ENCODE measurements around the gene LPA.
"Not testable (repeated sequence)": the region's sequence is repeated elsewhere in the genome, so short reads cannot be mapped to it uniquely, and the experiment has no call there.

LPA gene

DNA sequence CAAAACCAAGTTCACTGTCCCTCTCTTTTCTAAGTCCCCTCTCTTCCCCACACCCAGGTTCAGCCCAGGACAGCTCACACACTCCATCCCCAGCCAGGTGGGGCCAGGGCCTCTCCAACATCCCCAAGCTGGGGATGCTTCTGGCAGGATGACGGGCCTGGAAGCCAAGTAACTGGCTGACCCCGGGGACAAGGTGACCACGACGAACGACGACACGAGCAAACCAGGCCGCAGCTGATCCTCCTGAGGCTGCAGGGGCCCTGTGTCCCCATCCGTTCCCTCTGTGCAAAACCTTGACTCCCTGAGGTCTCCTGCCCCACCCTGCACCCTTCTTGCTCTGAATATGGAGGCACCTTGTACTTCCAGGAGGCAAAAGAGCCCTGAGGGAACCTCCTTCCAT lies 26.4 kb upstream of the LPA start:
- no peaks in the 10 kb centered on the region for H3K36me3 ChIP-seq (ENCODE audit: control insufficient read depth, insufficient read depth, low read length)
- no peak overlapping the region for H3K4me3 ChIP-seq (ENCODE audit: insufficient read depth, low read depth, low read length, poor library complexity, severe bottlenecking)
- H3K27ac ChIP-seq (ENCODE audit: insufficient read depth, low read length, poor library complexity, severe bottlenecking), result no peak overlapping the region
- no peaks in the 10 kb centered on the region for H3K9me3 ChIP-seq (ENCODE audit: control insufficient read depth, low read length)
- DNase-seq, result no peak
- H3K27me3 ChIP-seq (replicated peaks; ENCODE audit: control insufficient read depth, insufficient read depth, low read length, poor library complexity, severe bottlenecking), result no peaks in the 10 kb centered on the region
- no peaks in the 10 kb centered on the region for H3K4me1 ChIP-seq (ENCODE audit: control insufficient read depth, insufficient read depth, low read length, poor library complexity, severe bottlenecking)

DNA sequence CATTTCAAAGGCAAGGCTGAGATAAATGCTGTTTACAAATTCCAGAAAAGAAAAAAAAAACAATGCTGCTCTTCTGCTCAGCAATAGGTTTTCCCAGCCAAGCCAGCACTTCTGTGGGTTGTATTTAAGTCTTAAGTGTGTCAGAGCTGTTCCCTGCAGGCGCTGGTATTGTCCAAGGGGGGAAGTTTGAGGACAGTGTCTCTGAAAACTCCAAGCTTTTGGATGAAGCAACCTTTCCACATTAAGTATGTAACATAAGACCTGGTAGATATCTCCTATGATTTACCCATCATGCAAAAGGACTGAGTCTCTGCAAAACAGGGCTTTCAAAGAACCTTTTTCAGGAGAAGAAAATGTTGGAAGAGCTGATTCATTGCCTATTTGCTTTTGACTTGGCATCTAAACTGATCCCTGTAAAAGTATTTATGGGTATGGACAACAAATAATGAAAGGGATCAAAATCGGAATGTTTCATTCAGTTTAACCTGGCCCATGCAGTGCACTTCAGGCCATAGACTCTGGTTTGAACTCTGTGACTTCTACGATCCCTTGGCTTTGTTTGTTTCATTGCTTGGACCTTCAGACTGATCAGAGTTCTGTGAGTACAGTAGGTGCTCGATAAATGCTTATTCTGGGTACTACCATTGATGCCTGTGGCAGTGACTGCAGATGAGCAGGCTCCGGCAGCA lies 21.8 kb upstream of the LPA start:
- Histone ChIP-seq H3K27ac (ENCODE audit: insufficient read depth, low read length, poor library complexity, severe bottlenecking) (no peak overlapping the region), H3K9me3 (ENCODE audit: control insufficient read depth, low read length) (no peaks in the 10 kb centered on the region), H3K4me1 (ENCODE audit: control insufficient read depth, insufficient read depth, low read length, poor library complexity, severe bottlenecking) (no peaks in the 10 kb centered on the region), H3K27me3 (replicated peaks; ENCODE audit: control insufficient read depth, insufficient read depth, low read length, poor library complexity, severe bottlenecking) (no peaks in the 10 kb centered on the region), H3K4me3 (ENCODE audit: insufficient read depth, low read depth, low read length, poor library complexity, severe bottlenecking) (no peak overlapping the region), H3K36me3 (ENCODE audit: control insufficient read depth, insufficient read depth, low read length) (no peaks in the 10 kb centered on the region)
- DNase-seq, result no peak

DNA sequence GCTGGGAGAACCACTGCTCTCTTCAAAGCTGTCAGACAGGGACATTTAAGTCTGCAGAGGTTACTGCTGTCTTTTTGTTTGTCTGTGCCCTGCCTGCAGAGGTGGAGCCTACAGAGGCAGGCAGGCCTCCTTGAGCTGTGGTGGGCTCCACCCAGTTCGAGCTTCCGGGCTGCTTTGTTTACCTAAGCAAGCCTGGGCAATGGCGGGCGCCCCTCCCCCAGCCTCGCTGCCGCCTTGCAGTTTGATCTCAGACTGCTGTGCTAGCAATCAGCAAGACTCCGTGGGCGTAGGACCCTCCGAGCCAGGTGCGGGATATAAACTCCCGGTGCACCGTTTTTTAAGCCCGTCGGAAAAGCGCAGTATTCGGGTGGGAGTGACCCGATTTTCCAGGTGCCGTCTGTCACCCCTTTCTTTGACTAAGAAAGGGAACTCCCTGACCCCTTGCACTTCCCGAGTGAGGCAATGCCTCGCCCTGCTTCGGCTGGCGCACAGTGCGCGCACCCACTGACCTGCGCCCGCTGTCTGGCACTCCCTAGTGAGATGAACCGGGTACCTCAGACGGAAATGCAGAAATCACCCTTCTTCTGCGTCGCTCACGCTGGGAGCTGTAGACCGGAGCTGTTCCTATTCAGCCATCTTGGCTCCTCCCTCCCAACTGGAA lies 21.2 kb upstream of the LPA start:
- not testable (repeated sequence) for H3K9me3 ChIP-seq (ENCODE audit: control insufficient read depth, low read length); DNase-seq

DNA sequence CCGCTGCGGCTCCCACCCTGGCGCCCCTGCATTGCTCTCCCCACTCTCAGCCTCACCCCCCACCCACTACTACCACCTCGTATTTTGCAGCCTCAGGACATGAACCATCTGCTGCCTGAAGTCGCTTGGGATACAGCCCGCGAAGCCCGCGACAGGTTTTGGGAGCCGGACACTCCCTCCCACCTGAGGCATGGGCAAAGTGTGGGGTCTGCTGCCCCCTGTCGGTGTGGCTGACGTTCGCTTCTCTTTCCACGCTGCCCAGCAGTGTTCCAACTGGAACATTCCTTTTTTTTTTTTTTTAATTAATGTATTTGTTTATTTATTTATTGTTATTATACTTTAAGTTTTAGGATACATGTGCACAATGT lies 15.3 kb upstream of the LPA start:
- Histone ChIP-seq H3K27ac (ENCODE audit: insufficient read depth, low read length, poor library complexity, severe bottlenecking) (no peak overlapping the region), H3K27me3 (replicated peaks; ENCODE audit: control insufficient read depth, insufficient read depth, low read length, poor library complexity, severe bottlenecking) (no peaks in the 10 kb centered on the region), H3K4me1 (ENCODE audit: control insufficient read depth, insufficient read depth, low read length, poor library complexity, severe bottlenecking) (no peaks in the 10 kb centered on the region), H3K4me3 (ENCODE audit: insufficient read depth, low read depth, low read length, poor library complexity, severe bottlenecking) (no peak overlapping the region), H3K9me3 (ENCODE audit: control insufficient read depth, low read length) (no peaks in the 10 kb centered on the region), H3K36me3 (ENCODE audit: control insufficient read depth, insufficient read depth, low read length) (no peaks in the 10 kb centered on the region)
- DNase-seq, result no peak

More for the DNA sequence above, 21.2 kb upstream of the LPA start:
- H3K4me1 ChIP-seq (ENCODE audit: control insufficient read depth, insufficient read depth, low read length, poor library complexity, severe bottlenecking); H3K4me3 ChIP-seq (ENCODE audit: insufficient read depth, low read depth, low read length, poor library complexity, severe bottlenecking); H3K36me3 ChIP-seq (ENCODE audit: control insufficient read depth, insufficient read depth, low read length); H3K27me3 ChIP-seq (replicated peaks; ENCODE audit: control insufficient read depth, insufficient read depth, low read length, poor library complexity, severe bottlenecking); H3K27ac ChIP-seq (ENCODE audit: insufficient read depth, low read length, poor library complexity, severe bottlenecking): not testable (repeated sequence)

DNA sequence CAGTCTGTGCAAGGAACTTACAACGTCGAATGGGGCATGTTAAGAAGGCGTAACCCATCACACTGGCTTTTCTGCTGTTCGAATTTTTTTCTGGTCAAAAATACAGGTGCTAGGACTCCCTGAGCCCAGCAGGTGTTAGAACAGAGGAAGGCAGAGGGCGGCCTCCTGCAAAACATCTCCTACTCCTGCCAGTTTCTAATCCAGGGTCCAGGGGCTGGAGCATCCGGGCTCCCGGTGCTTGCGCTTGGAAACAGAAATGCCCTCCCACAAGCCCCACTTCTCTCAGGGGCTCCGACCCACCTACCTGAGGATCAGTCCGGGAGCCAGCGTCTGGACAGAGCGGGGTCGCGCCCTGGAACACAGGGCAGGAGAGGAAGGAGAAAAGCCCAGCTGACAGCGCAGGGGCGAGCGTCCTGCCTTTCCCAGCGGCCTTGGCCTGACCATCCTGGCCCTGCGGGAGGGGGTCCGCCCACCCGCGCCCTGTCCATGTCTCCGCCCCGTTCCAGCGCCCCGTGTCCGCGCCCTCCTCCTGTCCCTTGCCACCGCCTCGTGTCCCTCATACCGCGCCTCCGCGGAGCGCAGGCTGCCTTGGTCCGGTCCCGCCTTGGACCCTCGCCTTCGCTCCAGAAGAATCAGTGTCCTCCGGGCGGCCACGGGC lies 14.8 kb upstream of the LPA start:
- Histone ChIP-seq H3K4me1 (ENCODE audit: control insufficient read depth, insufficient read depth, low read length, poor library complexity, severe bottlenecking) (no peaks in the 10 kb centered on the region), H3K9me3 (ENCODE audit: control insufficient read depth, low read length) (no peaks in the 10 kb centered on the region), H3K36me3 (ENCODE audit: control insufficient read depth, insufficient read depth, low read length) (no peaks in the 10 kb centered on the region), H3K4me3 (ENCODE audit: insufficient read depth, low read depth, low read length, poor library complexity, severe bottlenecking) (no peak overlapping the region), H3K27me3 (replicated peaks; ENCODE audit: control insufficient read depth, insufficient read depth, low read length, poor library complexity, severe bottlenecking) (no peaks in the 10 kb centered on the region), H3K27ac (ENCODE audit: insufficient read depth, low read length, poor library complexity, severe bottlenecking) (no peak overlapping the region)
- DNase-seq, result no peak

DNA sequence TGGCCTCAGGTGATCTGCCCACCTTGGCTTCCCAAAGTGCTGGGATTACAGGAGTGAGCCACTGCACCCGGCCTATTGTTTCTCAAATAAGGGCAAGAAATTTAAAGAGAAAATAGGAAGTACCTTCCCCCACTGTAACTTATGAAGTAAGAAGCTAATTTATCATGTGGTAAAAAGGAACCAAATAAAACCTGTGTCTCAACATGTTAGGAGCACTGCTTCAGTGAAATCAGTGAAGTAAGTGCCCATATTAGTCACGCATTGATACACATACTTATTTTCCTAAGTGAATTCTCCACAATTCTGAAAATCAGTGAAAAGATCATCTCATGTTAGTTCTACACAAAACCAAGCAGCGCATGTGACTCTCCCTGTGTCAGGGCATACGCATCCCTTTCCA lies 14.2 kb upstream of the LPA start:
- DNase-seq, result no peak
- H3K4me1 ChIP-seq (ENCODE audit: control insufficient read depth, insufficient read depth, low read length, poor library complexity, severe bottlenecking), result no peaks in the 10 kb centered on the region
- no peak overlapping the region for H3K4me3 ChIP-seq (ENCODE audit: insufficient read depth, low read depth, low read length, poor library complexity, severe bottlenecking)
- no peaks in the 10 kb centered on the region for H3K27me3 ChIP-seq (replicated peaks; ENCODE audit: control insufficient read depth, insufficient read depth, low read length, poor library complexity, severe bottlenecking)
- H3K27ac ChIP-seq (ENCODE audit: insufficient read depth, low read length, poor library complexity, severe bottlenecking), result no peak overlapping the region
- no peaks in the 10 kb centered on the region for H3K36me3 ChIP-seq (ENCODE audit: control insufficient read depth, insufficient read depth, low read length)
- H3K9me3 ChIP-seq (ENCODE audit: control insufficient read depth, low read length), result no peaks in the 10 kb centered on the region

DNA sequence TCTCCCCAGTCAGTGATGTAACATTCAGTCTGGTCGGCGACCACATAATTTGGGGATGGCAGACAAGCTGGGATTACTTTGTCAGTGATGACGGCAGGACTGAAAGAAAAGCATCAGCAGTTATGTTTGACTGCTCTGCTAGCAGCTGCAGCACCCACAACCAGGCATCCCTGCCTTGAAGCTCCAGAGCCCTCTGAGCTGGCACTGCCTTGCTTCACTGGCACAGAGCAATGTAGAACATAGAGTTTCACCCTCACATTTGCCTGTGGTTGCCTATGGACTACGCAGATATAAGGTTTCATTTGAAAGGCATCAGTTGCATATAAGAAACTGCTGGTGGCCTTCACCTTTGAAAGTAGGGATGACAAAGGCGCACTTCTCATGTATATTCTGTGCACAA lies 12.3 kb upstream of the LPA start:
- H3K9me3 ChIP-seq (ENCODE audit: control insufficient read depth, low read length); H3K27ac ChIP-seq (ENCODE audit: insufficient read depth, low read length, poor library complexity, severe bottlenecking); H3K27me3 ChIP-seq (replicated peaks; ENCODE audit: control insufficient read depth, insufficient read depth, low read length, poor library complexity, severe bottlenecking); H3K4me3 ChIP-seq (ENCODE audit: insufficient read depth, low read depth, low read length, poor library complexity, severe bottlenecking); H3K4me1 ChIP-seq (ENCODE audit: control insufficient read depth, insufficient read depth, low read length, poor library complexity, severe bottlenecking); DNase-seq; H3K36me3 ChIP-seq (ENCODE audit: control insufficient read depth, insufficient read depth, low read length): not testable (repeated sequence)

DNA sequence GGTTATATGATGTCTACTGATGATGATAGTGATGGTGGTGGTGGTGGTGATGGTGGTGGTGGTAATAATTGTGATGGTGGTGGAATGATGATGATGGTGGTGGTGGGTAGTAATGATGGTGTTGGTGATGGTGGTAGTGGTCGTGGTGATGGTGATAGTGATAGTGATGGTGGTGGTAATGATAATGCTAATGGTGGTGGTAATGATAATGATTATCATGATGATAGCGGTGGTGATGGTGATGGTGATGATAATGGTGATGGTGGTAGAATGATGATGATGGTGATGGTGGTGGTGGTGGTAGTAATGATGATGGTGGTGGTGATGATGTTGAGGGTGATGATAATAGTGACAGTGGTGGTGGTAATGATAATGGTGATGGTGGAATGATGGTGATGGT lies 4.5 kb upstream of the LPA start:
- Histone ChIP-seq H3K4me1 (ENCODE audit: control insufficient read depth, insufficient read depth, low read length, poor library complexity, severe bottlenecking) (no peaks in the 10 kb centered on the region), H3K27ac (ENCODE audit: insufficient read depth, low read length, poor library complexity, severe bottlenecking) (no peak overlapping the region), H3K36me3 (ENCODE audit: control insufficient read depth, insufficient read depth, low read length) (no peaks in the 10 kb centered on the region), H3K27me3 (replicated peaks; ENCODE audit: control insufficient read depth, insufficient read depth, low read length, poor library complexity, severe bottlenecking) (no peaks in the 10 kb centered on the region), H3K9me3 (ENCODE audit: control insufficient read depth, low read length) (no peaks in the 10 kb centered on the region), H3K4me3 (ENCODE audit: insufficient read depth, low read depth, low read length, poor library complexity, severe bottlenecking) (no peak overlapping the region)
- no peak for DNase-seq

DNA sequence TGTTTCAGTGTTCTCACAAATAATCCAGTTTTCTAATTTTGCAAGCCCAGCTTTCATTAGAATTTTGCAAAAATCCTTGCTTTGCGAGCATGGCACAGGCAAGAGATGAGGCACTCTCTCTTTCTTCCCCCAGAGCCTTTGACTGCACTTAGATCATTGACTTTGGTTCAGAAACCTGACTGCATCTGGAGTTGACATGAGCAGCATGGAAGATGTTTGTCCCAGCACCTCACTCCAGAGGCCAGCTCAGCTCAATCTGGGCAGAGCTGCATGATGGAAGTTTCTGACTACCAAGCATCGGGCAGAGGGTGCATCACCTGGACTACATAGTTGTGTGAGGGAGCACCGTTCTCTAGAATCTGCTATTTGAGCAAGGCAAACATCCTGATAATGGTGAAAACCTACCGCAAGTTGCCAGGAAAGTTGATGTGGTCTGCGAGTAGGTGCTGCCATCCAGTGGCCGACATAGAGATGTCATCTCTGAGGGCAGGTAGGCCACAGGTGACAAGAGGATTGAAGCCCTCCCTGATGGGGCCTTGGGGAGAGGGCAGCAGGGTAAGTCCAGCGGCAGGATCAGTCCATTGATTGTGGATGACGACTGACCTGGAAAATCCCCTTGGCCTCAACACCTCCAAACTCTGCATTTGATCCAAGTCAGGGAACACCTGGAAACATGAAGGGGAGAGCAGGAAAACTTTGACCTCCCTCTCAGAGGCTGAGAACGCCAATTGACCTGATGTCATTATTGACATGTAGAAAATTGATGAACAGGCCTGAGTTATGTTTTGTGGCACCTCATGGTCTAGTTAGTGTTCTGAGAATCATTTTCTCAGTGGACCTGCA lies 3.8 kb upstream of the LPA start:
- Histone ChIP-seq H3K27ac (ENCODE audit: insufficient read depth, low read length, poor library complexity, severe bottlenecking) (no peak overlapping the region), H3K27me3 (replicated peaks; ENCODE audit: control insufficient read depth, insufficient read depth, low read length, poor library complexity, severe bottlenecking) (no peaks in the 10 kb centered on the region), H3K36me3 (ENCODE audit: control insufficient read depth, insufficient read depth, low read length) (no peaks in the 10 kb centered on the region), H3K4me3 (ENCODE audit: insufficient read depth, low read depth, low read length, poor library complexity, severe bottlenecking) (no peak overlapping the region), H3K4me1 (ENCODE audit: control insufficient read depth, insufficient read depth, low read length, poor library complexity, severe bottlenecking) (no peaks in the 10 kb centered on the region), H3K9me3 (ENCODE audit: control insufficient read depth, low read length) (no peaks in the 10 kb centered on the region)
- no peak for DNase-seq

DNA sequence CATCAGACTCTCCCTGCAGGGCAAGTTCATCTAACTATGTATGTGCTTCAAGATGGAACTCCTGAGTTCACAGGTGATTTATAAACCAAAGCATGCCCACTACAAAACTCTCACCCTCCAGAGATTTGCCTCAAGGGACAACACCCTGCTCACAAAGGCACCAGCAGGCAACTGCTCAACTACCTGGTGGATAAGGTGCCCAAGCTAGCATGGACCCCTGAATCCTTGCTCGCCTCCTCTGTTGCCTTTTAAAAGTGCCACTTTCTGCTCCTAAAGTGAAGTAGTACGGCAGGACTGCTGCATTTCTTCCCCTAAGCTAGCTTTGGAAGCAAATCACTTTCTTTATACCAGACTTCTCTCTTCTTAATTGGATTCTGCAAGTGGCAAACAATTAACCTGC lies 1.2 kb downstream of the LPA start:
- no peak overlapping the region for H3K27ac ChIP-seq (ENCODE audit: insufficient read depth, low read length, poor library complexity, severe bottlenecking)
- H3K4me3 ChIP-seq (ENCODE audit: insufficient read depth, low read depth, low read length, poor library complexity, severe bottlenecking), result no peak overlapping the region
- no peak for DNase-seq
- no peaks in the 10 kb centered on the region for H3K36me3 ChIP-seq (ENCODE audit: control insufficient read depth, insufficient read depth, low read length)
- H3K4me1 ChIP-seq (ENCODE audit: control insufficient read depth, insufficient read depth, low read length, poor library complexity, severe bottlenecking), result no peaks in the 10 kb centered on the region
- no peaks in the 10 kb centered on the region for H3K9me3 ChIP-seq (ENCODE audit: control insufficient read depth, low read length)
- no peaks in the 10 kb centered on the region for H3K27me3 ChIP-seq (replicated peaks; ENCODE audit: control insufficient read depth, insufficient read depth, low read length, poor library complexity, severe bottlenecking)
